GM12878 (cell line): ENCODE measurements around the gene LRRC75A. TPM values are rescaled to one million over a fixed set of nuclear protein-coding genes. Genes with fewer than 3 reads are reported as not detected.

ENCODE experiments used
- CEBPZ ChIP-seq: fragments of 150-350 bp; IDR thresholded peaks from 2 replicates; pipeline ENCODE4 v1.6.1; 2016; ENCODE audit warnings: low read depth, low read length
- HDAC2 ChIP-seq: fragments of 200-600 bp; sonication (generic); IDR thresholded peaks from 2 replicates; pipeline ENCODE4 v1.6.1; 2017
- IKZF2 ChIP-seq, 2 experiments: fragments of 450-650 bp; IDR thresholded peaks; 2 replicates each; pipeline ENCODE4 v1.6.1; 2017; ENCODE audit warnings: mild to moderate bottlenecking in 2 of 2, moderate library complexity in 2 of 2
- IRF4 ChIP-seq: IDR thresholded peaks from 2 replicates; pipeline ENCODE4 v1.6.1; 2011; ENCODE audit warnings: low read depth, low read length
- NFIC ChIP-seq: IDR thresholded peaks from 2 replicates; pipeline ENCODE4 v1.6.1; 2012; ENCODE audit warnings: low read depth, mild to moderate bottlenecking, inconsistent platforms, low read length, moderate library complexity
- POU2F2 ChIP-seq: IDR thresholded peaks from 3 replicates; pipeline ENCODE4 v1.6.1; 2011; ENCODE audit warnings: low read depth, mild to moderate bottlenecking, low read length, borderline replicate concordance
- TARDBP ChIP-seq: IDR thresholded peaks from 2 replicates; pipeline ENCODE4 v1.6.1; 2016; ENCODE audit warnings: borderline replicate concordance
- ZBTB11 ChIP-seq: fragments of 450-650 bp; formaldehyde crosslinking; IDR thresholded peaks from 2 replicates; pipeline ENCODE4 v1.5.0; 2022; ENCODE audit warnings: mild to moderate bottlenecking, missing genetic modification characterization
- ZBTB33 ChIP-seq: fragments of 450-650 bp; IDR thresholded peaks from 2 replicates; pipeline ENCODE4 v1.6.1; 2017; ENCODE audit warnings: mild to moderate bottlenecking
- ZBTB40 ChIP-seq: fragments of 450-650 bp; IDR thresholded peaks from 2 replicates; pipeline ENCODE4 v1.6.1; 2016; ENCODE audit warnings: mild to moderate bottlenecking, moderate library complexity, borderline replicate concordance
- ZNF592 ChIP-seq: fragments of 450-650 bp; IDR thresholded peaks from 2 replicates; pipeline ENCODE4 v1.6.1; 2017; ENCODE audit warnings: mild to moderate bottlenecking, moderate library complexity
- polyA plus RNA-seq, 11 experiments: library from polyadenylated mRNA; depleted of rRNA in 4 of 11; unstranded in 6 of 11; stranded (reverse) in 5 of 11; fragments of >200 nt; fragmentation: Nextera tagmentation in 4 of 11; fragmentation: Illumina TruSeq in 1 of 11; extraction: Ambion mirVana in 4 of 11; extraction: Trizol in 1 of 11; gene quantifications; 1 replicate in 1 of 11; 2 replicates in 10 of 11; pipeline versions ENCODE4 v1.2.1 to v1.2.3, GENCODE V29; 2011 to 2016; ENCODE audit warnings: inconsistent platforms in 2 of 11, missing spikeins in 2 of 11, low read depth in 1 of 11
- total RNA-seq, 4 experiments: library from RNA; depleted of rRNA in 3 of 4; stranded (reverse); fragments of >200 nt in 3 of 4; fragmentation: Illumina TruSeq in 1 of 4; extraction: Trizol in 1 of 4; gene quantifications; 2 replicates each; pipeline versions ENCODE4 v1.2.1 to v1.2.3, GENCODE V29; 2013 to 2021

Gene LRRC75A
- total and polyA plus RNA-seq, 10 of the 15 experiments (the other 5 are each of a cell fraction or from before 2014, with no cell fraction given) = 0.01 to 1.3 (median 0.09) TPM; not detected in 2

GRCh38 chr17:16438557-16439302 lies 53.3 kb downstream of the LRRC75A start (continued):
- peak; percentile 72; the same call in 1 of the 2 replicates for TF ChIP-seq TARDBP
- no peak for TF ChIP-seq CEBPZ
- no peak for TF ChIP-seq ZBTB40
- no peak; the same call in 1 of the 2 replicates for TF ChIP-seq ZBTB33
- peak; percentile 91 for TF ChIP-seq POU2F2
- TF ChIP-seq HDAC2 = no peak
- TF ChIP-seq IKZF2 (IDR thresholded peaks at IDR 0.05) = peak; percentile 72
- no peak for TF ChIP-seq ZNF592
- peak; percentile 62; the same call in 1 of the 2 replicates for TF ChIP-seq NFIC
- TF ChIP-seq IRF4 = peak; percentile 34; the same call in 1 of the 2 replicates
- no peak; the same call in 1 of the 2 replicates for TF ChIP-seq ZBTB11
